Mucosa of descending colon (tissue), 3 donors: ENCODE data around the gene SLC36A3. TPM values are rescaled to one million over a fixed set of nuclear protein-coding genes. Genes with fewer than 3 reads are reported as not detected.

Source experiments
- ATAC-seq: fragments of 200-7000 bp; cut with Tn5 transposase; one replicate; pipeline ENCODE4 v1.9.1; 2020; ENCODE audit warnings: mild to moderate bottlenecking, moderate library complexity
- DNase-seq, 3 donors: peaks; one replicate each; pipeline ENCODE4 v3.0.0-alpha.2; 2020
- H3K36me3 ChIP-seq: fragments of 200-600 bp; one replicate; pipeline ENCODE4 v1.8.0; 2021; ENCODE audit warnings: low read depth, mild to moderate bottlenecking
- H3K4me1 ChIP-seq: fragments of 200-600 bp; one replicate; pipeline ENCODE4 v1.8.0; 2021; ENCODE audit warnings: low read depth, mild to moderate bottlenecking
- H3K4me3 ChIP-seq: fragments of 200-600 bp; one replicate; pipeline ENCODE4 v1.8.0; 2021; ENCODE audit warnings: mild to moderate bottlenecking
- H3K9me3 ChIP-seq: fragments of 200-600 bp; one replicate; pipeline ENCODE4 v1.8.0; 2021; ENCODE audit warnings: mild to moderate bottlenecking
- CTCF ChIP-seq: fragments of 200-600 bp; IDR thresholded peaks from one replicate; pipeline ENCODE4 v1.8.0; 2022; ENCODE audit warnings: antibody characterized with exemption, mild to moderate bottlenecking
- intact Hi-C, 2 donors: fragments of 100-400 bp; cut with DNase I in 1 of 2; cut with micrococcal nuclease in 1 of 2; formaldehyde crosslinking; loops; one replicate each; pipeline versions ENCODE4 v1.11.0 to v1.11.1; 2022; cut with DNase I, micrococcal nuclease
- total RNA-seq, 3 donors: library from RNA; stranded (reverse); fragmentation: NEBNext Ultra II Directional in 2 of 3; extraction: Animal tissue kit (Norgen Biotek cat#: 25700) in 2 of 3; gene quantifications; one replicate each; pipeline versions ENCODE4 v1.2.1 to v1.2.4, GENCODE V29; 2021 to 2023
- donor health status: DM: no; HTN: no; CAD: no; lungs with moderate emphysema.
- donor health status: DM: no; HTN: no; CAD: no.
- donor health status: DM: no; HTN: yes; CAD: no.

Gene SLC36A3
- total RNA-seq, 3 donors from 2014 or later: not detected

- intact Hi-C loops: no loop called here
- TF ChIP-seq CTCF: no peak
- H3K4me3 ChIP-seq: no peak overlapping the region
- no peaks in the 10 kb centered on the region for H3K36me3 ChIP-seq
- DNase-seq (no peak), ATAC-seq (no peak)
- no peaks in the 10 kb centered on the region for H3K4me1 ChIP-seq
- no peaks in the 10 kb centered on the region for H3K9me3 ChIP-seq
Measured at GRCh38 chr5:151274666-151275065, 28.9 kb downstream of the SLC36A3 start.

GRCh38 chr5:151271336-151271735, 32.2 kb downstream of the SLC36A3 start:
- Histone ChIP-seq H3K4me3 (no peak overlapping the region), H3K36me3 (no peaks in the 10 kb centered on the region), H3K9me3 (no peaks in the 10 kb centered on the region), H3K4me1 (no peaks in the 10 kb centered on the region)
- intact Hi-C loops: no loop called here
- ATAC-seq (no peak), DNase-seq (no peak)
- no peak for TF ChIP-seq CTCF

GRCh38 chr5:151270599-151270998, 33.0 kb downstream of the SLC36A3 start:
- no peaks in the 10 kb centered on the region for H3K4me1 ChIP-seq
- no peak overlapping the region for H3K4me3 ChIP-seq
- H3K36me3 ChIP-seq: no peaks in the 10 kb centered on the region
- ATAC-seq (no peak), DNase-seq (no peak)
- intact Hi-C loops: no loop called here
- no peaks in the 10 kb centered on the region for H3K9me3 ChIP-seq
- no peak for TF ChIP-seq CTCF

- intact Hi-C loops: no loop called here
Measured at GRCh38 chr5:151267491-151268260, 35.9 kb downstream of the SLC36A3 start.

GRCh38 chr5:151264113-151264512, 39.5 kb downstream of the SLC36A3 start:
- Histone ChIP-seq H3K4me1 (no peaks in the 10 kb centered on the region), H3K9me3 (no peaks in the 10 kb centered on the region), H3K36me3 (no peaks in the 10 kb centered on the region), H3K4me3 (no peak overlapping the region)
- no peak for TF ChIP-seq CTCF
- intact Hi-C loops: no loop called here
- ATAC-seq: peak; percentile 93
- DNase-seq: no peak

More at GRCh38 chr5:151267491-151268260, 35.9 kb downstream of the SLC36A3 start:
- no peaks in the 10 kb centered on the region for H3K4me1 ChIP-seq
- H3K4me3 ChIP-seq: no peak overlapping the region
- H3K36me3 ChIP-seq: no peaks in the 10 kb centered on the region
- no peak for DNase-seq
- ATAC-seq: no peak
- no peaks in the 10 kb centered on the region for H3K9me3 ChIP-seq
- no peak for TF ChIP-seq CTCF
